Keratinocyte (primary cell): ENCODE data around the gene ADSL. TPM values are rescaled to one million over a fixed set of nuclear protein-coding genes. Genes with fewer than 3 reads are reported as not detected.

Experiments
- DNase-seq: peaks from one replicate; pipeline ENCODE4 v3.0.0-alpha.2; 2011; ENCODE audit warnings: low read depth, missing footprints, low spot score
- FAIRE-seq: peaks from 2 replicates; lab custom pipeline; 2011; peaks lifted over from hg19 to GRCh38; lab: Jason Lieb, UNC
- H2AFZ ChIP-seq: 2 replicates; pipeline ENCODE4 v1.6.0; 2012; ENCODE audit warnings: low read length, control low read depth, inconsistent platforms; ENCODE audit not compliant: control insufficient read depth
- H3K27ac ChIP-seq: 2 replicates; pipeline ENCODE4 v1.5.1; 2011; ENCODE audit warnings: low read length; ENCODE audit not compliant: control insufficient read depth, insufficient read depth
- H3K27me3 ChIP-seq: 3 replicates; pipeline ENCODE4 v1.6.0; 2011; ENCODE audit warnings: low read length; ENCODE audit not compliant: control insufficient read depth, insufficient read depth; ENCODE audit errors: extremely low read depth
- H3K36me3 ChIP-seq, 2 experiments: 2 replicates in 1 of 2; 3 replicates in 1 of 2; pipeline ENCODE4 v1.5.1; 2011; ENCODE audit warnings: low read length in 2 of 2, mild to moderate bottlenecking in 1 of 2; ENCODE audit not compliant: control insufficient read depth in 2 of 2, insufficient read depth in 2 of 2; ENCODE audit errors: extremely low read depth in 1 of 2
- H3K4me1 ChIP-seq: 3 replicates; pipeline ENCODE4 v1.5.1; 2011; ENCODE audit warnings: low read length; ENCODE audit not compliant: control insufficient read depth, insufficient read depth; ENCODE audit errors: extremely low read depth
- H3K4me2 ChIP-seq: 3 replicates; pipeline ENCODE4 v1.6.0; 2011; ENCODE audit warnings: low read depth, low read length; ENCODE audit not compliant: control insufficient read depth, insufficient read depth; ENCODE audit errors: extremely low read depth
- H3K4me3 ChIP-seq, 3 experiments: fragments of 200-600 bp in 1 of 3; sonication (generic) in 1 of 3; 2 replicates in 2 of 3; 3 replicates in 1 of 3; pipeline ENCODE4 v1.5.1; 2011 to 2016; ENCODE audit warnings: low read length in 3 of 3, mild to moderate bottlenecking in 3 of 3, control low read depth in 2 of 3, inconsistent platforms in 1 of 3, low read depth in 1 of 3, mixed read lengths in 1 of 3, mixed run types in 1 of 3, moderate library complexity in 1 of 3; ENCODE audit not compliant: control insufficient read depth in 2 of 3, insufficient read depth in 2 of 3; ENCODE audit errors: extremely low read depth in 1 of 3
- H3K79me2 ChIP-seq: 2 replicates; pipeline ENCODE4 v1.6.0; 2012; ENCODE audit warnings: low read length; ENCODE audit not compliant: control insufficient read depth, insufficient read depth
- H3K9ac ChIP-seq: 3 replicates; pipeline ENCODE4 v1.6.0; 2011; ENCODE audit warnings: low read length; ENCODE audit not compliant: control insufficient read depth, insufficient read depth; ENCODE audit errors: extremely low read depth
- H3K9me1 ChIP-seq: 3 replicates; pipeline ENCODE4 v1.6.0; 2011; ENCODE audit warnings: low read length; ENCODE audit not compliant: control insufficient read depth, insufficient read depth; ENCODE audit errors: extremely low read depth
- H3K9me3 ChIP-seq: 2 replicates; pipeline ENCODE4 v1.5.1; 2012; ENCODE audit warnings: low read depth, low read length; ENCODE audit not compliant: control insufficient read depth
- H4K20me1 ChIP-seq: 3 replicates; pipeline ENCODE4 v1.6.0; 2011; ENCODE audit warnings: low read length; ENCODE audit not compliant: control insufficient read depth, insufficient read depth; ENCODE audit errors: extremely low read depth
- EZH2 ChIP-seq: IDR thresholded peaks from one replicate; pipeline ENCODE4 v1.6.1; 2012; ENCODE audit warnings: inconsistent platforms, mild to moderate bottlenecking, low read length, moderate library complexity
- dilution Hi-C: fragments of 300-500 bp; cut with MboI; formaldehyde crosslinking; loops from one replicate; pipeline ENCODE4 v1.7.0; 2020; ENCODE audit warnings: low sequenced_read_pairs; ENCODE audit not compliant: extremely low pct_ligation_motif_present
- polyA plus RNA-seq, 5 experiments: library from polyadenylated mRNA; depleted of rRNA in 3 of 5; stranded (reverse) in 3 of 5; stranded (forward) in 1 of 5; unstranded in 1 of 5; fragments of >200 nt; gene quantifications; 1 replicate in 1 of 5; 2 replicates in 3 of 5; 3 replicates in 1 of 5; pipeline versions ENCODE4 v1.2.1 to v1.2.3, GENCODE V29; 2011 to 2012; ENCODE audit warnings: missing spikeins in 2 of 5, low read depth in 1 of 5, low replicate concordance in 1 of 5
- TF ChIP-seq, protein P1 (sequence below), 3 experiments: IDR thresholded peaks in 1 of 3; conservative IDR thresholded peaks in 1 of 3; optimal IDR thresholded peaks in 1 of 3; 2 replicates in 2 of 3; 3 replicates in 1 of 3; pipeline versions ENCODE3 to v1.5.1; 2011; ENCODE audit warnings: low read length in 3 of 3, mild to moderate bottlenecking in 3 of 3, moderate library complexity in 2 of 3, control low read depth in 1 of 3, inconsistent platforms in 1 of 3; ENCODE audit not compliant: insufficient read depth in 2 of 3; ENCODE audit errors: extremely low read depth in 1 of 3

The ADSL gene
- polyA plus RNA-seq, 1 donor (not counting 4 experiments of a cell fraction or from before 2014, with no cell fraction given): 96.1 TPM

- H3K36me3 ChIP-seq: peaks cover 66 to 82% of the 10 kb centered on the region in 2 experiments
- TF ChIP-seq EZH2: no peak
- TF ChIP-seq, protein P1, sequence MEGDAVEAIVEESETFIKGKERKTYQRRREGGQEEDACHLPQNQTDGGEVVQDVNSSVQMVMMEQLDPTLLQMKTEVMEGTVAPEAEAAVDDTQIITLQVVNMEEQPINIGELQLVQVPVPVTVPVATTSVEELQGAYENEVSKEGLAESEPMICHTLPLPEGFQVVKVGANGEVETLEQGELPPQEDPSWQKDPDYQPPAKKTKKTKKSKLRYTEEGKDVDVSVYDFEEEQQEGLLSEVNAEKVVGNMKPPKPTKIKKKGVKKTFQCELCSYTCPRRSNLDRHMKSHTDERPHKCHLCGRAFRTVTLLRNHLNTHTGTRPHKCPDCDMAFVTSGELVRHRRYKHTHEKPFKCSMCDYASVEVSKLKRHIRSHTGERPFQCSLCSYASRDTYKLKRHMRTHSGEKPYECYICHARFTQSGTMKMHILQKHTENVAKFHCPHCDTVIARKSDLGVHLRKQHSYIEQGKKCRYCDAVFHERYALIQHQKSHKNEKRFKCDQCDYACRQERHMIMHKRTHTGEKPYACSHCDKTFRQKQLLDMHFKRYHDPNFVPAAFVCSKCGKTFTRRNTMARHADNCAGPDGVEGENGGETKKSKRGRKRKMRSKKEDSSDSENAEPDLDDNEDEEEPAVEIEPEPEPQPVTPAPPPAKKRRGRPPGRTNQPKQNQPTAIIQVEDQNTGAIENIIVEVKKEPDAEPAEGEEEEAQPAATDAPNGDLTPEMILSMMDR (optimal IDR thresholded peaks at IDR 0.05 in 1 of 3, IDR thresholded peaks at IDR 0.05 in 1 of 3, conservative IDR thresholded peaks at IDR 0.05 in 1 of 3; ENCODE audit: extremely low read depth in 1 of 3, insufficient read depth in 2 of 3, low read length in 3 of 3): no peak
These were observed 75.6 kb downstream of the ADSL start for GRCh38 chr22:40421941-40422340.

GRCh38 chr22:40422558-40423309 is 76.4 kb downstream of the ADSL start:
- H3K9me3 ChIP-seq: no peaks in the 10 kb centered on the region
- peaks cover 3% of the 10 kb centered on the region for H4K20me1 ChIP-seq
- dilution Hi-C loops: no loop called here
- H3K4me1 ChIP-seq: no peaks in the 10 kb centered on the region
- DNase-seq (no peak), FAIRE-seq (no peak)
- H3K36me3 ChIP-seq: peaks cover 64 to 82% of the 10 kb centered on the region in 2 experiments
- H3K9me1 ChIP-seq: no peaks in the 10 kb centered on the region
- no peaks in the 10 kb centered on the region for H3K27me3 ChIP-seq
- TF ChIP-seq EZH2: no peak
- TF ChIP-seq, protein P1 (optimal IDR thresholded peaks at IDR 0.05 in 1 of 3, IDR thresholded peaks at IDR 0.05 in 1 of 3, conservative IDR thresholded peaks at IDR 0.05 in 1 of 3; ENCODE audit: extremely low read depth in 1 of 3, insufficient read depth in 2 of 3, low read length in 3 of 3): no peak
- H3K27ac ChIP-seq: no peak overlapping the region
- H3K9ac ChIP-seq: no peak overlapping the region
- no peak overlapping the region for H3K4me3 ChIP-seq
- no peak overlapping the region for H2AFZ ChIP-seq
- no peaks in the 10 kb centered on the region for H3K79me2 ChIP-seq
- H3K4me2 ChIP-seq: no peak overlapping the region

More at GRCh38 chr22:40421941-40422340, 75.6 kb downstream of the ADSL start:
- Histone ChIP-seq H3K4me2 (no peak overlapping the region), H3K79me2 (no peaks in the 10 kb centered on the region), H3K9ac (no peak overlapping the region), H3K27me3 (no peaks in the 10 kb centered on the region), H2AFZ (no peak overlapping the region), H3K27ac (no peak overlapping the region), H3K4me1 (no peaks in the 10 kb centered on the region), H3K4me3 (no peak overlapping the region), H4K20me1 (peaks cover 3% of the 10 kb centered on the region), H3K9me3 (no peaks in the 10 kb centered on the region), H3K9me1 (no peaks in the 10 kb centered on the region)
- DNase-seq (no peak), FAIRE-seq (no peak)
- dilution Hi-C loops: no loop called here
